Upper lobe of right lung (tissue), 1 donor: ENCODE data around the gene DOK4. TPM values are rescaled to one million over a fixed set of nuclear protein-coding genes. Genes with fewer than 3 reads are reported as not detected.
"Not testable (repeated sequence)": the region's sequence is repeated elsewhere in the genome, so short reads cannot be mapped to it uniquely, and the experiment has no call there.

ENCODE experiments used
- ATAC-seq: fragments of 200-7000 bp; cut with Tn5 transposase; one replicate; pipeline ENCODE4 v1.9.1; 2020; ENCODE audit warnings: mild to moderate bottlenecking, moderate library complexity
- DNase-seq: peaks from one replicate; pipeline ENCODE4 v3.0.0-alpha.2; 2020
- H3K27ac ChIP-seq: fragments of 200-600 bp; one replicate; pipeline ENCODE4 v1.8.0; 2022
- H3K27me3 ChIP-seq: fragments of 200-600 bp; one replicate; pipeline ENCODE4 v1.8.0; 2022; ENCODE audit warnings: mild to moderate bottlenecking
- H3K36me3 ChIP-seq: fragments of 200-600 bp; one replicate; pipeline ENCODE4 v1.8.0; 2022
- H3K4me1 ChIP-seq: fragments of 200-600 bp; one replicate; pipeline ENCODE4 v1.8.0; 2022
- H3K4me3 ChIP-seq: fragments of 200-600 bp; one replicate; pipeline ENCODE4 v1.8.0; 2022; ENCODE audit warnings: mild to moderate bottlenecking
- H3K9me3 ChIP-seq: fragments of 200-600 bp; one replicate; pipeline ENCODE4 v1.8.0; 2022
- CTCF ChIP-seq: fragments of 200-600 bp; IDR thresholded peaks from one replicate; pipeline ENCODE4 v1.8.0; 2022; ENCODE audit warnings: antibody characterized with exemption
- intact Hi-C: fragments of 100-400 bp; cut with DNase I; formaldehyde crosslinking; loops from one replicate; pipeline ENCODE4 v1.11.0; 2022
- total RNA-seq: library from RNA; stranded (reverse); fragmentation: NEBNext Ultra II Directional; extraction: Animal tissue kit (Norgen Biotek cat#: 25700); gene quantifications from one replicate; pipeline ENCODE4 v1.2.1, GENCODE V29; 2021
- donor health status: DM: no; HTN: yes; CAD: no; lungs with severe emphysema.

DOK4 gene
- total RNA-seq, 1 donor from 2014 or later = 55.1 TPM

GRCh38 chr16:57502048-57502775 lies 15.9 kb upstream of the DOK4 start:
- H3K9me3 ChIP-seq = no peaks in the 10 kb centered on the region
- H3K4me3 ChIP-seq = no peak overlapping the region
- H3K27ac ChIP-seq = peak overlapping the region; percentile 24
- no peaks in the 10 kb centered on the region for H3K27me3 ChIP-seq
- intact Hi-C loops = no loop called here
- peaks cover 12% of the 10 kb centered on the region for H3K4me1 ChIP-seq
- no peak for TF ChIP-seq CTCF
- ATAC-seq (peak; percentile 73), DNase-seq (no peak)
- no peaks in the 10 kb centered on the region for H3K36me3 ChIP-seq

- ATAC-seq (no peak), DNase-seq (no peak)
- Histone ChIP-seq H3K9me3 (no peaks in the 10 kb centered on the region), H3K4me1 (peaks cover 12% of the 10 kb centered on the region), H3K36me3 (no peaks in the 10 kb centered on the region), H3K4me3 (no peak overlapping the region), H3K27me3 (no peaks in the 10 kb centered on the region), H3K27ac (no peak overlapping the region)
- intact Hi-C loops = no loop called here
- no peak for TF ChIP-seq CTCF
These were observed 15.2 kb upstream of the DOK4 start for GRCh38 chr16:57501492-57501891.

GRCh38 chr16:57500578-57501111 lies 14.4 kb upstream of the DOK4 start:
- Histone ChIP-seq H3K27me3 (no peaks in the 10 kb centered on the region), H3K4me1 (peaks cover 12% of the 10 kb centered on the region), H3K27ac (no peak overlapping the region), H3K36me3 (no peaks in the 10 kb centered on the region), H3K4me3 (no peak overlapping the region), H3K9me3 (no peaks in the 10 kb centered on the region)
- intact Hi-C loops = no loop called here
- DNase-seq (no peak), ATAC-seq (peak; percentile 54)
- no peak for TF ChIP-seq CTCF

GRCh38 chr16:57499941-57500340 lies 13.6 kb upstream of the DOK4 start:
- H3K9me3 ChIP-seq, H3K4me3 ChIP-seq, DNase-seq, ATAC-seq, intact Hi-C loops, H3K27ac ChIP-seq, H3K36me3 ChIP-seq, H3K27me3 ChIP-seq: not testable (repeated sequence)
- peaks cover 12% of the 10 kb centered on the region for H3K4me1 ChIP-seq

- H3K27ac ChIP-seq = no peak overlapping the region
- no peaks in the 10 kb centered on the region for H3K36me3 ChIP-seq
- no peak for DNase-seq
- no peak for ATAC-seq
- intact Hi-C loops = no loop called here
- H3K27me3 ChIP-seq = no peaks in the 10 kb centered on the region
- no peak for TF ChIP-seq CTCF
- no peaks in the 10 kb centered on the region for H3K9me3 ChIP-seq
- peaks cover 6% of the 10 kb centered on the region for H3K4me1 ChIP-seq
- no peak overlapping the region for H3K4me3 ChIP-seq
These were observed 11.7 kb upstream of the DOK4 start for GRCh38 chr16:57498031-57498430.

GRCh38 chr16:57497121-57497520 lies 10.8 kb upstream of the DOK4 start:
- DNase-seq (no peak), ATAC-seq (no peak)
- intact Hi-C loops = no loop called here
- Histone ChIP-seq H3K27me3 (no peaks in the 10 kb centered on the region), H3K27ac (no peak overlapping the region), H3K4me1 (no peaks in the 10 kb centered on the region), H3K36me3 (no peaks in the 10 kb centered on the region), H3K4me3 (no peak overlapping the region), H3K9me3 (no peaks in the 10 kb centered on the region)
- TF ChIP-seq CTCF = no peak
